NCI-H345 (cell line): ENCODE data around the gene TM4SF4.

ENCODE experiments used
- DNase-seq: peaks from one replicate; lab custom pipeline; 2025; lab: John Stamatoyannopoulos, UW

Gene TM4SF4

DNA sequence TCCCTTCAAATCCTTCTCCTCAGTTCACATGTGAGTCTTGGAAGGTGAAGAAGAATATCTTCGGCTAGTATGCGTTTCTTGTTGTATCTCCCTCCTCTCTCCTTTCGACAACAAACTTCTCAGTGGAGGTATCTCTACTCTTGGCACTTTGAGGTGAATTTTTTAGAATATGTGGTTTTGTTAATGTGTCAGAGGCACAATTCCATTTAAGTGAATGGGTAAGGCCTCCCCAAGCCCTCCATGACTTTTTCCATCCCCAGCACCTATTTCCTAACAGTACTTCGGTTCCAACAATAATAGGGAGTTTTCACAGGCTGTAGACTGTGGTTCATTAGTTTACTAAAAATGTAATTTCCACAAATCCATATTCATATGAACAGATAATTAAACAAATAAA lies 74.2 kb downstream of the TM4SF4 start:
- no peak for DNase-seq

- no peak for DNase-seq
Observed at GRCh38 chr3:149551500-149551899, 77.0 kb downstream of the TM4SF4 start.

DNA sequence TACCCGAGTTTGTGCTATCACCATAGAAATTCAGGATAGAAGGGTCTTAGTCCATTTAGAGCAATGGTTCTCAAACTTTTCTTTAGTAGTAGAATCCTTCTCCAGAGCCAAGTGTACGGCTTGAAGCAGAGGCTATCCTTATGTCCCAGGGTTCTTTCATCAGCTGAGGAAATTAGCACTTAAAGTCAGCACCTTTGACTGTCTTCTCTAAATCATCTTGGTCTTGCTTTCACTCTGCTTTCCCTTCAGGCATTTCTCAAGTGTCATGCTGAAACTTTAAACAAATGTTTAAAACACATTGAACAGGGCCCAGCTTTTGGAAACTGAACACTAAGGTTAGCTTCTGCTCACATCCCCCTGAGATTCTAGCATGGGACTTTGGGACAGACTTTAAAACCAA lies 78.2 kb downstream of the TM4SF4 start:
- DNase-seq: no peak
